NT2/D1 (cell line): ENCODE measurements around the gene ZCCHC14.
"Not testable (repeated sequence)": the region's sequence is repeated elsewhere in the genome, so short reads cannot be mapped to it uniquely, and the experiment has no call there.

ENCODE experiments used
- DNase-seq: peaks from one replicate; pipeline ENCODE4 v3.0.0-alpha.2; 2011; ENCODE audit warnings: low read depth, low spot score
- H3K27me3 ChIP-seq: 2 replicates; pipeline ENCODE4 v1.6.0; 2011; ENCODE audit warnings: mild to moderate bottlenecking; ENCODE audit not compliant: insufficient read length, insufficient read depth
- H3K36me3 ChIP-seq: 2 replicates; pipeline ENCODE4 v1.6.1; 2011; ENCODE audit warnings: mild to moderate bottlenecking, low read length, mixed read lengths; ENCODE audit not compliant: insufficient read depth, insufficient read length
- H3K4me1 ChIP-seq: 2 replicates; pipeline ENCODE4 v1.5.1; 2011; ENCODE audit not compliant: insufficient read depth, insufficient read length
- H3K4me3 ChIP-seq: 2 replicates; pipeline ENCODE4 v1.5.1; 2011; ENCODE audit warnings: low read depth; ENCODE audit not compliant: insufficient read length
- H3K9ac ChIP-seq: 2 replicates; pipeline ENCODE4 v1.6.0; 2011; ENCODE audit warnings: low read depth; ENCODE audit not compliant: insufficient read length
- H3K9me3 ChIP-seq: 2 replicates; pipeline ENCODE4 v1.5.1; 2011; ENCODE audit warnings: mild to moderate bottlenecking, low read length; ENCODE audit not compliant: insufficient read depth
- SUZ12 ChIP-seq: IDR thresholded peaks from 2 replicates; pipeline ENCODE4 v1.6.1; 2011; ENCODE audit not compliant: insufficient read length, insufficient read depth; ENCODE audit errors: extremely low read depth
- YY1 ChIP-seq: IDR thresholded peaks from 2 replicates; pipeline ENCODE4 v1.6.1; 2011; ENCODE audit not compliant: insufficient read length, insufficient read depth
- ZNF274 ChIP-seq: IDR thresholded peaks from 2 replicates; pipeline ENCODE4 v1.6.1; 2011; ENCODE audit warnings: mild to moderate bottlenecking, low read depth, low read length

Gene ZCCHC14

GRCh38 chr16:87531418-87531817, 38.6 kb upstream of the ZCCHC14 start:
- H3K4me3 ChIP-seq = no peak overlapping the region
- H3K9me3 ChIP-seq = peaks cover 54% of the 10 kb centered on the region
- H3K36me3 ChIP-seq = no peaks in the 10 kb centered on the region
- TF ChIP-seq SUZ12 (no peak), ZNF274 (no peak), YY1 (no peak)
- no peaks in the 10 kb centered on the region for H3K27me3 ChIP-seq
- H3K9ac ChIP-seq = no peak overlapping the region
- H3K4me1 ChIP-seq = peaks cover 3% of the 10 kb centered on the region
- no peak for DNase-seq

- TF ChIP-seq YY1 = no peak
- no peak for TF ChIP-seq ZNF274
- no peak for TF ChIP-seq SUZ12
- no peak overlapping the region for H3K9ac ChIP-seq
- no peaks in the 10 kb centered on the region for H3K36me3 ChIP-seq
- DNase-seq = no peak
- peaks cover 44% of the 10 kb centered on the region for H3K9me3 ChIP-seq
- peaks cover 3% of the 10 kb centered on the region for H3K4me1 ChIP-seq
- H3K27me3 ChIP-seq = no peaks in the 10 kb centered on the region
- H3K4me3 ChIP-seq = no peak overlapping the region
Measured at GRCh38 chr16:87528690-87529579, 36.1 kb upstream of the ZCCHC14 start.

- Histone ChIP-seq H3K9me3 (peaks cover 36% of the 10 kb centered on the region), H3K36me3 (no peaks in the 10 kb centered on the region), H3K27me3 (no peaks in the 10 kb centered on the region), H3K4me3 (no peak overlapping the region), H3K4me1 (peaks cover 3% of the 10 kb centered on the region), H3K9ac (no peak overlapping the region)
- no peak for DNase-seq
- TF ChIP-seq ZNF274 (no peak), SUZ12 (no peak), YY1 (no peak)
Measured at GRCh38 chr16:87527055-87527724, 34.4 kb upstream of the ZCCHC14 start.

GRCh38 chr16:87526238-87526947, 33.6 kb upstream of the ZCCHC14 start:
- no peaks in the 10 kb centered on the region for H3K27me3 ChIP-seq
- H3K36me3 ChIP-seq = no peaks in the 10 kb centered on the region
- DNase-seq = no peak
- H3K4me1 ChIP-seq = peaks cover under 1% of the 10 kb centered on the region
- H3K4me3 ChIP-seq = no peak overlapping the region
- peaks cover 36% of the 10 kb centered on the region for H3K9me3 ChIP-seq
- TF ChIP-seq SUZ12 (no peak), ZNF274 (no peak), YY1 (no peak)
- no peak overlapping the region for H3K9ac ChIP-seq

- no peak overlapping the region for H3K4me3 ChIP-seq
- TF ChIP-seq YY1 (no peak), SUZ12 (no peak)
- H3K36me3 ChIP-seq = no peaks in the 10 kb centered on the region
- DNase-seq = no peak
- H3K9me3 ChIP-seq = peaks cover 36% of the 10 kb centered on the region
- no peak overlapping the region for H3K9ac ChIP-seq
- H3K4me1 ChIP-seq = no peaks in the 10 kb centered on the region
- H3K27me3 ChIP-seq = no peaks in the 10 kb centered on the region
Measured at GRCh38 chr16:87525352-87525751, 32.5 kb upstream of the ZCCHC14 start.

- no peak for DNase-seq
- no peak overlapping the region for H3K9ac ChIP-seq
- TF ChIP-seq YY1 = no peak
- no peak for TF ChIP-seq SUZ12
- no peak for TF ChIP-seq ZNF274
Measured at GRCh38 chr16:87524407-87524806, 31.6 kb upstream of the ZCCHC14 start.

GRCh38 chr16:87523605-87524004, 30.8 kb upstream of the ZCCHC14 start:
- H3K27me3 ChIP-seq, H3K36me3 ChIP-seq, H3K4me3 ChIP-seq, H3K4me1 ChIP-seq, DNase-seq, H3K9ac ChIP-seq: not testable (repeated sequence)
- peaks cover 23% of the 10 kb centered on the region for H3K9me3 ChIP-seq

More at GRCh38 chr16:87524407-87524806, 31.6 kb upstream of the ZCCHC14 start:
- Histone ChIP-seq H3K4me1 (no peaks in the 10 kb centered on the region), H3K9me3 (peaks cover 27% of the 10 kb centered on the region), H3K36me3 (no peaks in the 10 kb centered on the region), H3K27me3 (no peaks in the 10 kb centered on the region), H3K4me3 (no peak overlapping the region)

- H3K4me1 ChIP-seq, H3K36me3 ChIP-seq, H3K4me3 ChIP-seq, DNase-seq, H3K9ac ChIP-seq, H3K27me3 ChIP-seq: not testable (repeated sequence)
- peaks cover 23% of the 10 kb centered on the region for H3K9me3 ChIP-seq
Measured at GRCh38 chr16:87521764-87522163, 28.9 kb upstream of the ZCCHC14 start.

GRCh38 chr16:87519170-87519569, 26.3 kb upstream of the ZCCHC14 start:
- not testable (repeated sequence) for H3K9ac ChIP-seq

GRCh38 chr16:87518430-87519051, 25.7 kb upstream of the ZCCHC14 start:
- H3K4me3 ChIP-seq, H3K9me3 ChIP-seq, H3K36me3 ChIP-seq, DNase-seq, H3K27me3 ChIP-seq, H3K4me1 ChIP-seq: not testable (repeated sequence)
- H3K9ac ChIP-seq = peak overlapping the region; percentile 9

More at GRCh38 chr16:87519170-87519569, 26.3 kb upstream of the ZCCHC14 start:
- H3K9me3 ChIP-seq, H3K4me1 ChIP-seq, H3K4me3 ChIP-seq, DNase-seq, H3K36me3 ChIP-seq, H3K27me3 ChIP-seq: not testable (repeated sequence)
